ENCODE data around the gene TAOK3. TPM values are rescaled to one million over a fixed set of nuclear protein-coding genes. Genes with fewer than 3 reads are reported as not detected.

The TAOK3 gene
- total RNA-seq, 2 donors from 2014 or later = 33.4 to 40.6 TPM

GRCh38 chr12:118317729-118318128 lies 55.0 kb downstream of the TAOK3 start:
- Mint-ChIP-seq H3K9me3 (peaks cover 7% of the 10 kb centered on the region), H3K27ac (no peak overlapping the region), H3K4me1 (no peaks in the 10 kb centered on the region), H3K36me3 (ENCODE audit: low read depth) (peaks cover 2% of the 10 kb centered on the region), H3K27me3 (ENCODE audit: insufficient read depth) (no peaks in the 10 kb centered on the region), H3K4me3 (no peak overlapping the region)
- no peak overlapping the region for H3K27ac ChIP-seq (ENCODE audit: low read depth, low read length)
- WGBS, 2 experiments (ENCODE audit: insufficient coverage in 1 of 2, insufficient read length in 1 of 2) = no CpG with 5 or more reads among the region's 1 CpG
- H3K36me3 ChIP-seq (ENCODE audit: control insufficient read depth, insufficient read depth, low read length) = no peaks in the 10 kb centered on the region
- H3K9ac ChIP-seq (ENCODE audit: extremely low read depth, low read length, poor library complexity, severe bottlenecking) = no peak overlapping the region
- no peaks in the 10 kb centered on the region for H3K27me3 ChIP-seq (ENCODE audit: control insufficient read depth, insufficient read depth, low read length, poor library complexity, severe bottlenecking)
- H3K9me3 ChIP-seq (ENCODE audit: control insufficient read depth, low read length) = no peaks in the 10 kb centered on the region
- H3K4me3 ChIP-seq (ENCODE audit: low read length) = no peak overlapping the region
- no peak for TF ChIP-seq CTCF (conservative IDR thresholded peaks at IDR 0.05)
- DNase-seq = no peak
- H3K4me1 ChIP-seq (ENCODE audit: control insufficient read depth, insufficient read depth, low read length) = no peaks in the 10 kb centered on the region

- Mint-ChIP-seq H3K4me3 (no peak overlapping the region), H3K27ac (no peak overlapping the region), H3K9me3 (peaks cover 7% of the 10 kb centered on the region), H3K36me3 (ENCODE audit: low read depth) (peaks cover 2% of the 10 kb centered on the region), H3K27me3 (ENCODE audit: insufficient read depth) (no peaks in the 10 kb centered on the region), H3K4me1 (no peaks in the 10 kb centered on the region)
- no peak overlapping the region for H3K9ac ChIP-seq (ENCODE audit: extremely low read depth, low read length, poor library complexity, severe bottlenecking)
- TF ChIP-seq CTCF (conservative IDR thresholded peaks at IDR 0.05) = no peak
- no peaks in the 10 kb centered on the region for H3K4me1 ChIP-seq (ENCODE audit: control insufficient read depth, insufficient read depth, low read length)
- no peaks in the 10 kb centered on the region for H3K9me3 ChIP-seq (ENCODE audit: control insufficient read depth, low read length)
- no peak overlapping the region for H3K27ac ChIP-seq (ENCODE audit: low read depth, low read length)
- H3K4me3 ChIP-seq (ENCODE audit: low read length) = no peak overlapping the region
- DNase-seq = no peak
- H3K27me3 ChIP-seq (ENCODE audit: control insufficient read depth, insufficient read depth, low read length, poor library complexity, severe bottlenecking) = no peaks in the 10 kb centered on the region
- H3K36me3 ChIP-seq (ENCODE audit: control insufficient read depth, insufficient read depth, low read length) = no peaks in the 10 kb centered on the region
These were observed 56.9 kb downstream of the TAOK3 start for GRCh38 chr12:118315821-118316220.

- Mint-ChIP-seq H3K27ac (no peak overlapping the region), H3K36me3 (ENCODE audit: low read depth) (peaks cover 2% of the 10 kb centered on the region), H3K27me3 (ENCODE audit: insufficient read depth) (no peaks in the 10 kb centered on the region), H3K4me1 (no peaks in the 10 kb centered on the region), H3K4me3 (no peak overlapping the region), H3K9me3 (no peaks in the 10 kb centered on the region)
- WGBS, 2 experiments (ENCODE audit: insufficient coverage in 1 of 2, insufficient read length in 1 of 2) = 100% methylated on average over 1 of the region's 1 CpG; no CpG with 5 or more reads in 1 of the 2 experiments
- no peak overlapping the region for H3K4me3 ChIP-seq (ENCODE audit: low read length)
- H3K36me3 ChIP-seq (ENCODE audit: control insufficient read depth, insufficient read depth, low read length) = no peaks in the 10 kb centered on the region
- H3K27ac ChIP-seq (ENCODE audit: low read depth, low read length) = no peak overlapping the region
- no peaks in the 10 kb centered on the region for H3K9me3 ChIP-seq (ENCODE audit: control insufficient read depth, low read length)
- no peaks in the 10 kb centered on the region for H3K4me1 ChIP-seq (ENCODE audit: control insufficient read depth, insufficient read depth, low read length)
- no peaks in the 10 kb centered on the region for H3K27me3 ChIP-seq (ENCODE audit: control insufficient read depth, insufficient read depth, low read length, poor library complexity, severe bottlenecking)
- no peak overlapping the region for H3K9ac ChIP-seq (ENCODE audit: extremely low read depth, low read length, poor library complexity, severe bottlenecking)
- no peak for TF ChIP-seq CTCF (conservative IDR thresholded peaks at IDR 0.05)
- no peak for DNase-seq
These were observed 60.1 kb downstream of the TAOK3 start for GRCh38 chr12:118312578-118312977.

Data from endodermal cell (in vitro differentiated cells).